Brain microvascular endothelial cell (primary cell): ENCODE data around the gene CAPN12.

Experiments
- DNase-seq: peaks from one replicate; pipeline ENCODE4 v3.0.0-alpha.2; 2020
- H3K27ac ChIP-seq: fragments of 250-450 bp; sonication (Bioruptor Pico); 2 replicates; pipeline ENCODE4 v1.5.1; 2020; ENCODE audit warnings: mild to moderate bottlenecking, moderate library complexity
- H3K27me3 ChIP-seq: fragments of 250-450 bp; sonication (Bioruptor Pico); replicated peaks from 2 replicates; pipeline ENCODE4 v1.5.1; 2020; ENCODE audit warnings: mild to moderate bottlenecking
- H3K36me3 ChIP-seq: fragments of 250-450 bp; sonication (Bioruptor Pico); replicated peaks from 2 replicates; pipeline ENCODE4 v1.5.1; 2020; ENCODE audit warnings: mild to moderate bottlenecking
- H3K4me3 ChIP-seq: 2 replicates; pipeline ENCODE4 v1.5.1; 2011; ENCODE audit warnings: low read depth, mild to moderate bottlenecking, control low read depth, low read length, moderate library complexity
- CTCF ChIP-seq: IDR thresholded peaks from 2 replicates; pipeline ENCODE4 v1.5.1; 2011; ENCODE audit warnings: low read depth, mild to moderate bottlenecking, moderate library complexity, low read length, control low read depth, inconsistent platforms; ENCODE audit errors: missing control alignments
- in situ Hi-C: cut with HindIII; loops from 2 replicates; pipeline ENCODE4 v1.10.0; 2017; ENCODE audit warnings: low sequenced_read_pairs, low pct_ligation_motif_present

CAPN12 gene

DNA sequence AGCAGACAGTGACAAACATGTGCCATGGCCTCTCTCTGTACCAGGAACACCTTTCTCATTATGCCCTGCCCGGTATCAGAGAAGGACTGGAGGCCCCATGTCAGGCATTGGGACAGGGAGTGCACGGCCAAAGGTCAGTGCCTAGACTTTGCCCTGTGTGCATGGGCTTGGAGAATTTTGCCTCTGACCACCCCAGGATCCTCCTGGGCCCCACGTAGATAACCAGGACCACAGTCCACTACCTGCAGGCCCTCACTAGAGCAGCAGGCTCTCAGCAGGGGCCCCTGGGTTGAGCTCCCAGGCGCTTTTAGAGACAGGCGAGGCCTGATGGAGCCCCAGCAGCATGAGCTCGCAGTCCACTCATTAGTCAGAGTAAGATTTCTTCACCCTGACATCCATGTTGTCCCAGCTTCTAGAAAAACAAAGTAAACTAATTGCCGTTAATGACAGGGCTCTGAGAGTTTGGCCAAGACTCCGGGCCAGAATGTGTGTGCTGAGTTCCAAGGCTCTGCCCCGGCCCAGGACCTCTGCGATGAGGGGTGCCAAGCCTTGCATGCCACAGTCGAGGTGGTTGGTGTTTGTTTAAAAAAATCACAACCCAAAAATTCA lies 42.7 kb downstream of the CAPN12 start:
- no peak for DNase-seq
- H3K27me3 ChIP-seq = no peaks in the 10 kb centered on the region
- no peak overlapping the region for H3K4me3 ChIP-seq
- TF ChIP-seq CTCF = no peak
- H3K27ac ChIP-seq = no peak overlapping the region
- H3K36me3 ChIP-seq = peaks cover 67% of the 10 kb centered on the region
- in situ Hi-C loops = no loop called here

- H3K4me3 ChIP-seq = no peak overlapping the region
- in situ Hi-C loops = no loop called here
- H3K27ac ChIP-seq = no peak overlapping the region
- DNase-seq = no peak
- no peak for TF ChIP-seq CTCF
- H3K27me3 ChIP-seq = no peaks in the 10 kb centered on the region
- peaks cover 62% of the 10 kb centered on the region for H3K36me3 ChIP-seq
Measured at GRCh38 chr19:38700902-38701454, 43.3 kb downstream of the CAPN12 start.

DNA sequence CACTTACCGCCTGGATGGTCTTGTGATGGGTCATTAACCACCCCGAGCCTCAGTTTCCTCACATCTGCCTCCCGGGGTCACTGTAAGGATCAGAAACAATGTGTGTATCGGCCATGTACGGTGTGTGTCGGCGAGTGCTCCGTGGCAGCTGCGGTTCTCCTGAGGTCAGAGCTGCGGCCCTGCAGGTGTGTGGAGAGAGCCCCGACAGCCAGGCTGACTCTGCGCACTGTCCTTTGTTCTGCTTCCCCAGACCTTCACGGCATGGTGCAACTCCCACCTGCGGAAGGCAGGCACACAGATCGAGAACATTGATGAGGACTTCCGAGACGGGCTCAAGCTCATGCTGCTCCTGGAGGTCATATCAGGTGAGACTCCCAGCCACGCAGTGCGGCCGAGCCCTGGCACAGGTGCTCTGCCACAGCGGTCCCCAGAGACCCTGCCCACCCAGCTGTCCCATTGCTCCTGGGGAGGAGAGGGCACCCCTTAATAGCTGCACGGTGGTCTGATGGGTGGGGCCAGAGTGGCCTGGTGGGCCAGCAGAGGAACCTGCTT lies 43.8 kb downstream of the CAPN12 start:
- no peak overlapping the region for H3K4me3 ChIP-seq
- H3K27ac ChIP-seq = no peak overlapping the region
- H3K27me3 ChIP-seq = no peaks in the 10 kb centered on the region
- in situ Hi-C loops = no loop called here
- no peak for DNase-seq
- H3K36me3 ChIP-seq = peaks cover 59% of the 10 kb centered on the region
- TF ChIP-seq CTCF = no peak

DNA sequence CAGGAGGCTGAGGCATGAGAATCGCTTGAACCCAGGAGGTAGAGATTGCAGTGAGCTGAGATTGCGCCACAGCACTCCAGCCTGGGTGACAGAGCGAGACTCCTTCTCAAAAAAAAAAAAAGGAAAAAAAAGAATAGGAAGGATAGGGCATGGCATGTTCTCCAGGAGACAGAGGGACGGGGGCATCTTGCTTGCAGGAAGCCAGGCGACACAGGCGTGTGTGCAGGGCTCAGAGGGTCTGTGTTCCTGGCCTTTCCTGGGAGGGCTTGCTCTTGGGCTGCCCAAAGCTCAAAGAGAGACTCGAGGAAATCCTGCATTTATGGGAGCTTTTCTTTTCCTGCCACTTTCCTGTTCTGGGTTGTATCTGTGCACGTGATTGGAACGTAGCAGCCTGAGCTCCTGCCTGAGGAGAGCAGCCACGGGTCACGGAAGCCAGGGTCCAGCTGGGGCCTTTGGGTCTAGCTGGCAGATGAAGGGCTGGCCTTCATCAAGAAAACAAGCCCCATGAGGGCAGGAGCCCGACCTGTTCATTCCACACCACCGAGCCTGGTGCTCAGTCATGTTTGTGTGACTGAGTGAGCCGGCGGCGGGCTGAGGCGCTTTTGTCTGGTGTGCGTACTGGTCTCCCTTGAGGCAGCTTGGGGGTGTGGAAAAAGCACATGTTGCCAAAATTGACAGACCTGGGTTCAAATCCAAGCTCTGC lies 44.5 kb downstream of the CAPN12 start:
- Histone ChIP-seq H3K4me3 (no peak overlapping the region), H3K27ac (no peak overlapping the region), H3K27me3 (no peaks in the 10 kb centered on the region), H3K36me3 (peaks cover 59% of the 10 kb centered on the region)
- in situ Hi-C loops = no loop called here
- TF ChIP-seq CTCF = no peak
- DNase-seq = no peak

- Histone ChIP-seq H3K36me3 (peaks cover 55% of the 10 kb centered on the region), H3K27ac (no peak overlapping the region), H3K27me3 (no peaks in the 10 kb centered on the region), H3K4me3 (no peak overlapping the region)
- in situ Hi-C loops = no loop called here
- TF ChIP-seq CTCF = peak; percentile 3
- DNase-seq = no peak
Measured at GRCh38 chr19:38699027-38699346, 45.3 kb downstream of the CAPN12 start.
